Measurements from ENCODE around the gene PAX5.

GRCh38 chr9:36848946-36849345, 185.1 kb downstream of the PAX5 start:
- TF ChIP-seq SALL2 (CRISPR knock-in tag; IDR thresholded peaks at IDR 0.05) (no peak), ZNF792 (CRISPR knock-in tag; IDR thresholded peaks at IDR 0.05) (no peak), NFATC3 (CRISPR knock-in tag; IDR thresholded peaks at IDR 0.05) (no peak), CTCF (CRISPR knock-in tag; IDR thresholded peaks at IDR 0.05) (no peak), EP300 (IDR thresholded peaks at IDR 0.05; ENCODE audit: low read depth in 2 of 2, low read length in 2 of 2) (no peak), EP300 (CRISPR knock-in tag; IDR thresholded peaks at IDR 0.05; ENCODE audit: borderline replicate concordance) (no peak), TAF1 (CRISPR knock-in tag; IDR thresholded peaks at IDR 0.05) (no peak), REST (IDR thresholded peaks at IDR 0.05; ENCODE audit: borderline replicate concordance in 1 of 2, low read depth in 1 of 2, low read length in 2 of 2) (no peak)

All from HepG2 (cell line).